ENCODE results near the gene HADH. TPM values are rescaled to one million over a fixed set of nuclear protein-coding genes. Genes with fewer than 3 reads are reported as not detected.

Gene HADH
- total and polyA plus RNA-seq, 8 donors = 14.2 to 112 (median 27.2) TPM

- no peak for TF ChIP-seq CTCF (IDR thresholded peaks at IDR 0.05)
- intact Hi-C loops (cut with DNase I) = no loop called here
Observed at GRCh38 chr4:108052558-108053120, 63.0 kb downstream of the HADH start.

GRCh38 chr4:108053251-108053711, 63.6 kb downstream of the HADH start:
- H3K27me3 ChIP-seq = no peaks in the 10 kb centered on the region
- WGBS, 2 donors = 34 to 60% methylated on average over 1 of the region's 1 CpG
- no peak overlapping the region for H3K27ac ChIP-seq
- FAIRE-seq = no peak
- TF ChIP-seq CTCF (IDR thresholded peaks at IDR 0.05) = no peak
- H3K4me1 ChIP-seq = no peaks in the 10 kb centered on the region
- no peaks in the 10 kb centered on the region for H3K9me3 ChIP-seq
- H3K4me3 ChIP-seq = no peak overlapping the region
- no peak for DNase-seq
- intact Hi-C loops (cut with DNase I) = no loop called here
- peak in 2 of 4 donors; percentile 34 to 42 for ATAC-seq
- H3K36me3 ChIP-seq = no peaks in the 10 kb centered on the region

More at GRCh38 chr4:108052558-108053120, 63.0 kb downstream of the HADH start:
- no peak for ATAC-seq
- Histone ChIP-seq H3K27ac (no peak overlapping the region), H3K27me3 (no peaks in the 10 kb centered on the region), H3K9me3 (no peaks in the 10 kb centered on the region), H3K4me1 (no peaks in the 10 kb centered on the region), H3K4me3 (no peak overlapping the region), H3K36me3 (no peaks in the 10 kb centered on the region)
- WGBS, 2 donors = 75 to 94% methylated on average over 2 of the region's 2 CpGs
- FAIRE-seq = no peak
- DNase-seq = no peak

DNA sequence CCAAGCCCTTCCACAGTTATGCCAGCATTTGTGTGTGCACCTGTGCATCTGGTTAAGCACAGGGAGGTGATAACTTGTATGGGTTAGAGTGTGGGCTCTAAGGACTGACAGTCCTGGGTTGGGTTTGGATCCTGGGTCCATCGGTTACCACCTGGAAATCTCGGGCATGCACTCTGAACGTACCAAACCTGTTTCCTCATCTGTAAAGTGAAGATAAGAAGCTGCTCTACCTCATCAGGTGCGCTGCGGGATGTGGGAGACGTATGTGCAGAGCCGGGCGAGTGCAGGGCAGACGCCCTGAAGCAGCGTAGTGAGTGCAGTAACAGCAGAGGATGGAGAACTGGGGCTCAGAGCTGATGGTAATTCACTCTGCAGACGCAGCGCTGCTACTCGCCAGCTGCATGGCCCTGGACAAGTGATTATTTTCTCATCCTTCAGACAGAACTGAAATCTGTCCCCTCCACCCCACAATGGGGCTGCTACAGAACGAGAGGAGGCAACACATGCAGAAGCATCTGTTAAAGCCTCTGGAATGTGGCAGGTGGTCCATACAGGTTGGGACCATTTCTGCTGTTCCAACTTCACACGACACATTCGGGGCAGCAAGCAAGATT, 64.4 kb downstream of the HADH start:
- no peaks in the 10 kb centered on the region for H3K9me3 ChIP-seq
- WGBS, 2 donors = 78 to 82% methylated on average over 16 of the region's 16 CpGs
- no peak overlapping the region for H3K4me3 ChIP-seq
- no peaks in the 10 kb centered on the region for H3K36me3 ChIP-seq
- TF ChIP-seq CTCF (IDR thresholded peaks at IDR 0.05) = no peak
- ATAC-seq (no peak), FAIRE-seq (no peak), DNase-seq (no peak)
- no peak overlapping the region for H3K27ac ChIP-seq
- intact Hi-C loops (cut with DNase I) = no loop called here
- no peaks in the 10 kb centered on the region for H3K27me3 ChIP-seq
- no peaks in the 10 kb centered on the region for H3K4me1 ChIP-seq

- H3K4me1 ChIP-seq = no peaks in the 10 kb centered on the region
- no peaks in the 10 kb centered on the region for H3K9me3 ChIP-seq
- TF ChIP-seq CTCF (IDR thresholded peaks at IDR 0.05) = no peak
- 79 to 83% methylated on average over 3 of the region's 3 CpGs for whole genome bisulfite sequencing, 2 donors
- H3K4me3 ChIP-seq = no peak overlapping the region
- H3K27me3 ChIP-seq = no peaks in the 10 kb centered on the region
- no peaks in the 10 kb centered on the region for H3K36me3 ChIP-seq
- ATAC-seq = no peak
- DNase-seq = no peak
- intact Hi-C loops (cut with DNase I) = no loop called here
- FAIRE-seq = no peak
- H3K27ac ChIP-seq = no peak overlapping the region
Observed at GRCh38 chr4:108055787-108056186, 66.1 kb downstream of the HADH start.

DNA sequence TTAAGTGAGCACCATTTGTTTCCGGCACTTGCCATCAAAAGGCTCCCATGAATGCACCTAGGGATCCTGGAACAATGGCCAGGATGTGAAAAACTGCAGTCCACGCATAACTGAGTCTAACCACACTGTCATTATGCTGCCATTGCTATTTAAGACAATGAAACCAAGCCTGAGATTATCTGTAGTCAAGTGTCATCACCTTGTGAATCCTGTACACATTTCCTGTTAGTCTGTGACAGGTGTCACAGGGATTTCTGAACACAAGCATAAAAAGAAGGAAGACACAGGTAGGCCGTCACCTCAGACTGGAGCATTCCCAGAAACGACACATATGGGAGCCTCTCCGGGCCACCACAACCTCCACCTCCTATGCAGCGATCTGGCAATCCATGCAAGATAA, 66.7 kb downstream of the HADH start:
- H3K27me3 ChIP-seq = no peaks in the 10 kb centered on the region
- DNase-seq (no peak), FAIRE-seq (no peak), ATAC-seq (no peak)
- no peak overlapping the region for H3K27ac ChIP-seq
- intact Hi-C loops (cut with DNase I) = no loop called here
- no peaks in the 10 kb centered on the region for H3K36me3 ChIP-seq
- H3K9me3 ChIP-seq = no peaks in the 10 kb centered on the region
- no peak overlapping the region for H3K4me3 ChIP-seq
- TF ChIP-seq CTCF (IDR thresholded peaks at IDR 0.05) = no peak
- H3K4me1 ChIP-seq = no peaks in the 10 kb centered on the region
- WGBS, 2 donors = 68 to 75% methylated on average over 6 of the region's 6 CpGs

All from pancreas (tissue), 10 donors.